Kasumi-1 (cell line): ENCODE data around the gene KIAA1671.
"Not testable (repeated sequence)": the region's sequence is repeated elsewhere in the genome, so short reads cannot be mapped to it uniquely, and the experiment has no call there.

Experiments
- DNase-seq, 2 experiments: peaks; one replicate each; lab custom pipeline; 2025; lab: John Stamatoyannopoulos, UW

Gene KIAA1671

GRCh38 chr22:24951942-24952836, at the start of gene KIAA1671:
KIAA1671 (plus strand) TSS chr22:24952716; CDS start chr22:25028000, 75,284 bp downstream.
- peak; percentile 2 to 9 for DNase-seq

- DNase-seq, result no peak
Measured at GRCh38 chr22:24905909-24906308, 46.6 kb upstream of the KIAA1671 start.

GRCh38 chr22:24907101-24907500, 45.4 kb upstream of the KIAA1671 start:
- not testable (repeated sequence) for DNase-seq

DNA sequence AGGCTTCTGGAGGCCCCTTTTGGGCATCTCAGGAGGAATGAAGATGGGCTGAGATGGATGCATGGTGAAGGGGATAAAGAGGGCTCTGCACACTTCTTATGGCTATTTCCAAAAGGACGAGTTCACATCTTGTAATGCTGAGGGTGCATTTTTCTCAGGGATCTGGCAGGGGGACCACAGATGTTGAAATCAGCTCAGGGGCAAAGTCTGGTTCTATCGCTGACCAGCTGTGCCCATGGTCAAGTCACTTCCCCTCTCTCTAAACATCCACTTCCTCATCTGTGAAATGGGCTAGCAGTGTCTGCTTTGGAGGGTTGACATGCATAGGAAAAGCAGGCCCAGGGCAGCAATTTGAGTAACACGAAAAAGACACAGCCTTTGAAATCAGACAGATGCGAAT, 32.5 kb upstream of the KIAA1671 start:
- no peak for DNase-seq

DNA sequence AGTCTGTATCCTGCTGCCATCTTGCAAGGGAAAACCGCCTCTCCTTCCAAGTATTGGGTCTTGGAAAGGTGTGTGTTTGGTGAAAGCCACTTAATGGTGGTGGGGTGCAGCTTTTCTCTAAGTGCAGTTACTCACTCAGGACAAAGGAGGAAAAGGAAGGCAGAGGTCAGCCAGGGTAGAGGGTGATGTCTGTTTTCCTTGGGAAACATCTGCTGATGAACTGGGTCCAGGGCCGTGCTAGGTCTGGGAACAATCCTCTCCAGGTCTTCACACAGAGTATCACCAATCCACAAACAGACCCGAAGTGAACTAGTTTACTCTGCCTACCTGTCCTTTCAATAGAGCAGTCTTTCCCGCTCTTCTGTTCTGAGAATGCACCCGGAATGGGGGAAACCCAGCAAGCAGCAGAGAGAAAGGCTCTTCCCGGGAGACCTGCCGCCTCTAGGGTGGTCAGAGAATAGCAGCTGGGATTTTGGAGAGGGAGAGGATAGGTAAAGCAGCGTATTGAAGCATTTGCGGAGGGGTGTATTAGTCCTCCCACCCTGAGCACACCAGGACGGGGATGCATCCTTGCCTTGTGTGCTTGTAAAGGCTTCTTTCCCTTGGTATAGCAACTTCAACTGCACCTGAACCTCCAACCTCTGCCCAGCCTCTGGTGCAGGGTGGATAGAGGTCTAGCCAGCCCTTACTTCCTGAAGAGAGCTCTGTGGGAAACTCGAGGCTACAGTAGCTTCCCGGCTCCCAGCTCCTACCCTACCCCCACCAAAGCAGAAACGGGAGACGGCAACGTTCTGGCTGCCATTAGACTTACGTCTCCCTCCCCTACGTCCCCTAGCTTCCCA, 26.7 kb upstream of the KIAA1671 start:
- DNase-seq, result no peak

- no peak for DNase-seq
Measured at GRCh38 chr22:24926428-24926725, 26.1 kb upstream of the KIAA1671 start.

DNA sequence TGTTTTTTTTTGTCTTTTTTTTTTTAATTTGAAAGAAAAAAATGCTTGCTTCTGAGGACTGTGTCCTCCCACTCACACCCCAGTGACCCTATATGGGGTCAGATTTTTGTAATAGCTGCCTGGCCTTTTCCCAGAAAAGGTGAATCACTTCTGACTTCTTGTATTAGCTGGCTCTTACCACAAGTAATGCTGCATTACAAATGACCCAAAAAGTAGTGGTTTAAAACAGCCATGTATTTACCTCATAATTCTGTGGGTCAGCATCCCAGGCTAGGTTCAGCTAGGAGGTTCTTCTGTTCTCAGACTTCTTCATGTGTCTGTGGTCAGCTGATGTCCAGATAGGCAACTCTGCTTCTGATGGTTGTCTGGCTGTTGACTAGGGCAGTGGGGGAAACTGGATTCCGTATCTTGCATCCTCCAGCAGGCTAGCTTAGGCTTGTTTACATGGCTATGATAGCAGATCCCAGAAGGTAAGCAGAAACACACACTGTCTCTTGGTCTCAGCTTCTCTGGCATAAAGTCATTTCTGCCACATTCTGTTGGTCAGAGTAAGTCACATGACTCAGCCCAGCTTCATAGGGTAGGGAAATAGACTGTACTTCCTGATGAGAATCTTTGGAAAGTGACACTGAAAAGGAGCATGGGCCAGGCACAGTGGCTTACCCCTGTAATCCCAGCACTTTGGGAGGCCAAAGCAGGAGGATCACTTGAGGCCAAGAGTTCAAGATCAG, 25.5 kb upstream of the KIAA1671 start:
- no peak for DNase-seq

DNA sequence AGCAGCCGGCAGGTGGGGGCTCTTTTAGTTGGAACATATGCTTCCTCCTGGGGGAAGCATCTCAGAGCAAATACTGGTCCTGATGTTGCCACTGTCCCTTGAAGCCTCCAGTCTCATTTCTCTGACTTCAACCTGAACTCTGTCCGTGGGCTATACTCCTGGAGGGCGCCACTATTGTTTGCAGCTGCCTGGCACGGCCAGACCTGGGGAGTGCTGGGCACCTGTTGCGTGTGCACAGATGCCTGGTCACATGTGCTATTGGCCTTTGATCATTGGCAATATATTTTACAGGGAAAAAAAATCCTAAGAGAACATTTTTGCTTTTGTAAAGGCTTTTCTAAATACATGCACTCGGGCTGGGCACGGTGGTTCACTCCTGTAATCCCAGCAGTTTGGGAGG, 24.2 kb upstream of the KIAA1671 start:
- DNase-seq, result no peak

- no peak for DNase-seq
Measured at GRCh38 chr22:24930678-24931077, 21.8 kb upstream of the KIAA1671 start.

- DNase-seq, result no peak
Measured at GRCh38 chr22:24935771-24936483, 16.6 kb upstream of the KIAA1671 start.

GRCh38 chr22:24937114-24937513, 15.4 kb upstream of the KIAA1671 start:
- peak; percentile 21 to 30 for DNase-seq

GRCh38 chr22:24938741-24939341, 13.7 kb upstream of the KIAA1671 start:
- peak; percentile 34 to 56 for DNase-seq

DNA sequence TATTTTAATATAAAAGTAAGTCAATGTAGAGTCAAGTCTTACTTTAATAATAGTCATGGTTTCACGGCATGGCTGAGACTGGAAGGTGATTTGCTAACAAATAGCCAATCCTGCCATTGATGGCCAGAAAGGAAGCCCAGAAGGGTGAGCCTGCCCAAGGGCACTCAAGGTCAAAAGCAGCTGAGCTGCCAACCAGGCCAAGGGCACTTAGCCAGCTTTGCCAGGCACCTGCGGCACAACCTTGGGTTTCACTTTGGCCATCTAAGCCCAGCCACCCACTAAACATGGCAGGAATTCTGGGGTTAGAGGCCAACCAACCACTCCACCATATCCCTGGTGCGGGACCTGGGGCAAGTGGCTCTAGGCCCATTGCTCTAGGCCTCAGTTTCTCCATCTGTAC, 10.2 kb upstream of the KIAA1671 start:
- no peak for DNase-seq

GRCh38 chr22:24944217-24944937, 8.1 kb upstream of the KIAA1671 start:
- DNase-seq, result no peak

GRCh38 chr22:24945430-24945829, 7.1 kb upstream of the KIAA1671 start:
- DNase-seq, result no peak

GRCh38 chr22:24947383-24947782, 5.1 kb upstream of the KIAA1671 start:
- no peak for DNase-seq

- DNase-seq, result no peak
Measured at GRCh38 chr22:24947881-24948280, 4.6 kb upstream of the KIAA1671 start.

- DNase-seq, result no peak
Measured at GRCh38 chr22:24948356-24949202, 3.9 kb upstream of the KIAA1671 start.

- DNase-seq, result no peak
Measured at GRCh38 chr22:24950272-24950902, 2.1 kb upstream of the KIAA1671 start.
